ENCODE measurements around the gene SAPCD2. TPM values are rescaled to one million over a fixed set of nuclear protein-coding genes. Genes with fewer than 3 reads are reported as not detected.
A peak's percentile ranks its signal among the peaks of the same experiment; 100 is the strongest.

Gene SAPCD2
- total and polyA plus RNA-seq, 9 of the 15 experiments (the other 6 are each of a cell fraction or from before 2014, with no cell fraction given): 3.4 to 91.8 (median 18.8) TPM

DNA sequence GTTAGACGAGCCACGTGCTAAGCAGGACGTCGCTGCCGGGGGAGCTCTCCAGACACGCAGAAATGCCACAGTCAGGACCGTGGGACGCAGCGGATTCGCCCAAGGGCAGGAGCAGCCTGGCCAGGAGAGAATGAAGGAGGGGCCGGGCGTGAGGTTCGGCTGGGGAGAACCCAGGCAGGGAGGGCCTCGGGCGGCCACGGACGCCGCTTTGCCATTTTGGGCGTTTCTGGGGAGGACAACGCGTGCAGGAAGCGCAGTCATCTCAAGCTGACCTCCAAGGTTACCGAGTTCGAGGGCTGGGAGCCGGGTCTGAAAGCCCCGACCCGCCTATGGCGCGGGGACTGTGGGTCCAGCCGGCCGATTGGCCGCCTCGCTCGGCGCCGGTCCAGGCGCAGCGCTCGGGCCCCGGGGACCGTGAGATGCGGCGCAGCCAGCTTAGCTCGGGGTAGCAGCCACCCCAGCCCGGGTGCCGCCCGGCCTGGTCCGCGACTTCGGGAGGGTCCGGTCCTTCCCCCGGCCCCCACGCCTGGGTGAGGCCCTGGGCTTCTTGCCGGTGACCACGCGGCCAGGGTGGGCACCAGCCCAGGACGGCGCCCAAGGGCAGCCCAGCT lies 15.7 kb upstream of the SAPCD2 start (continued):
- no peak for TF ChIP-seq STAT6 (CRISPR knock-in tag; IDR thresholded peaks at IDR 0.05)
- no peak for TF ChIP-seq SP2 (IDR thresholded peaks at IDR 0.05; ENCODE audit: extremely low read depth, low read depth, low read length, poor library complexity, severe bottlenecking)
- TF ChIP-seq CREBBP (IDR thresholded peaks at IDR 0.05; ENCODE audit: low read depth, low read length): no peak
- no peak for TF ChIP-seq NR3C1 (CRISPR knock-in tag; IDR thresholded peaks at IDR 0.05)
- no peak for TF ChIP-seq FOXJ2 (tag; IDR thresholded peaks at IDR 0.05)
- TF ChIP-seq CBX5 (IDR thresholded peaks at IDR 0.05; ENCODE audit: borderline replicate concordance, low read depth): no peak
- no peak for TF ChIP-seq PHB (CRISPR knock-in tag; IDR thresholded peaks at IDR 0.05)
- no peak for TF ChIP-seq ZNF197 (CRISPR knock-in tag; IDR thresholded peaks at IDR 0.05; ENCODE audit: low read depth)
- TF ChIP-seq ZNF699 (CRISPR knock-in tag; IDR thresholded peaks at IDR 0.05; ENCODE audit: insufficient replicate concordance): no peak
- no peak for TF ChIP-seq CSDE1 (IDR thresholded peaks at IDR 0.05)
- TF ChIP-seq CBX3 (IDR thresholded peaks at IDR 0.05; ENCODE audit: borderline replicate concordance in 1 of 2, low read length in 2 of 2): no peak
- TF ChIP-seq ARNT (IDR thresholded peaks at IDR 0.05): no peak
- peak; percentile 64; the same call in 1 of the 2 replicates for TF ChIP-seq ZFX (CRISPR knock-in tag; IDR thresholded peaks at IDR 0.05)
- no peak for TF ChIP-seq KDM2B (CRISPR knock-in tag; IDR thresholded peaks at IDR 0.05)
- TF ChIP-seq, protein P1, sequence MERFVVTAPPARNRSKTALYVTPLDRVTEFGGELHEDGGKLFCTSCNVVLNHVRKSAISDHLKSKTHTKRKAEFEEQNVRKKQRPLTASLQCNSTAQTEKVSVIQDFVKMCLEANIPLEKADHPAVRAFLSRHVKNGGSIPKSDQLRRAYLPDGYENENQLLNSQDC (CRISPR knock-in tag; IDR thresholded peaks at IDR 0.05): no peak
- no peak for TF ChIP-seq POU5F1 (IDR thresholded peaks at IDR 0.05; ENCODE audit: borderline replicate concordance, low read depth, low read length, partially characterized antibody)
- TF ChIP-seq CAMTA2 (CRISPR knock-in tag; conservative IDR thresholded peaks at IDR 0.05): no peak
- 0 out of 2 replicates have a peak, but pooled peaks have one; percentile 21 for TF ChIP-seq OTX1 (CRISPR knock-in tag; IDR thresholded peaks at IDR 0.05)
- no peak for TF ChIP-seq SRSF1 (IDR thresholded peaks at IDR 0.05; ENCODE audit: low read depth, low read length)
- no peak for TF ChIP-seq ELF2 (CRISPR knock-in tag; IDR thresholded peaks at IDR 0.05)
- TF ChIP-seq KHSRP (IDR thresholded peaks at IDR 0.05): no peak
- TF ChIP-seq PRPF4 (IDR thresholded peaks at IDR 0.05; ENCODE audit: insufficient read depth, low read depth, low read length, poor library complexity, severe bottlenecking): no peak
- TF ChIP-seq L3MBTL2 (IDR thresholded peaks at IDR 0.05): no peak
- TF ChIP-seq MIER1 (IDR thresholded peaks at IDR 0.05; ENCODE audit: low read depth): no peak
- TF ChIP-seq ZNF174 (CRISPR knock-in tag; IDR thresholded peaks at IDR 0.05): no peak
- no peak for TF ChIP-seq PATZ1 (CRISPR knock-in tag; IDR thresholded peaks at IDR 0.05; ENCODE audit: borderline replicate concordance)

Data from K562 (cell line).